Endothelial cell of umbilical vein (primary cell): ENCODE data around the gene SMCO2. TPM values are rescaled to one million over a fixed set of nuclear protein-coding genes. Genes with fewer than 3 reads are reported as not detected.

Source experiments
- BruUV-seq: library from RNA; stranded (reverse); fragments of 400-500 nt; replicated peaks from 2 replicates; lab custom pipeline; 2021; lab: Mats Ljungman, UMichigan
- CTCF ChIA-PET: fragments of 300-600, 350-600 bp; sonication (Branson Sonifier 250); formaldehyde crosslinking; loops from one replicate; lab custom pipeline; 2021; ENCODE audit warnings: antibody characterized with exemption, inconsistent platforms; lab: Charles Lee
- POLR2A ChIA-PET: fragments of 300-600, 350-600 bp; sonication (Branson Sonifier 250); formaldehyde crosslinking; loops from one replicate; lab custom pipeline; 2021; ENCODE audit warnings: antibody characterized with exemption, inconsistent platforms; lab: Charles Lee
- DNase-seq: peaks from one replicate; pipeline ENCODE4 v3.0.0-alpha.2; 2011; ENCODE audit warnings: low read depth, low spot score
- FAIRE-seq: peaks from 2 replicates; lab custom pipeline; 2011; peaks lifted over from hg19 to GRCh38; lab: Jason Lieb, UNC
- H2AFZ ChIP-seq: 2 replicates; pipeline ENCODE4 v1.6.0; 2012; ENCODE audit warnings: low read depth, low read length, control low read depth, inconsistent platforms
- H3K27ac ChIP-seq: 2 replicates; pipeline ENCODE4 v1.5.1; 2011; ENCODE audit warnings: low read depth, mild to moderate bottlenecking, control low read depth, low read length, moderate library complexity; ENCODE audit not compliant: insufficient read depth
- H3K27me3 ChIP-seq, 2 experiments: 2 replicates each; pipeline versions ENCODE4 v1.6.0 to v1.6.1; 2011; ENCODE audit warnings: low read length in 2 of 2, mixed read lengths in 1 of 2; ENCODE audit not compliant: control insufficient read depth in 2 of 2, insufficient read depth in 2 of 2
- H3K36me3 ChIP-seq, 2 experiments: 2 replicates in 1 of 2; 3 replicates in 1 of 2; pipeline ENCODE4 v1.5.1; 2011; ENCODE audit warnings: low read length in 2 of 2, mild to moderate bottlenecking in 1 of 2, moderate library complexity in 1 of 2; ENCODE audit not compliant: control insufficient read depth in 2 of 2, insufficient read depth in 2 of 2; ENCODE audit errors: extremely low read depth in 1 of 2
- H3K4me1 ChIP-seq: 3 replicates; pipeline ENCODE4 v1.5.1; 2011; ENCODE audit warnings: mild to moderate bottlenecking, low read length; ENCODE audit not compliant: control insufficient read depth, insufficient read depth; ENCODE audit errors: extremely low read depth
- H3K4me2 ChIP-seq: 2 replicates; pipeline ENCODE4 v1.6.1; 2011; ENCODE audit warnings: low read length, control low read depth, mixed read lengths; ENCODE audit not compliant: insufficient read depth
- H3K4me3 ChIP-seq, 3 experiments: fragments of 200-600 bp in 1 of 3; sonication (generic), shearing (Covaris generic) in 1 of 3; replicated peaks in 1 of 3; 2 replicates each; pipeline ENCODE4 v1.5.1; 2011 to 2016; ENCODE audit warnings: control low read depth in 3 of 3, low read length in 3 of 3, mild to moderate bottlenecking in 2 of 3, inconsistent platforms in 1 of 3, low read depth in 1 of 3, moderate library complexity in 1 of 3; ENCODE audit not compliant: insufficient read depth in 1 of 3
- H3K79me2 ChIP-seq: 2 replicates; pipeline ENCODE4 v1.6.0; 2012; ENCODE audit warnings: low read length, inconsistent platforms; ENCODE audit not compliant: control insufficient read depth, insufficient read depth
- H3K9ac ChIP-seq: replicated peaks from 2 replicates; pipeline ENCODE3; 2011; ENCODE audit warnings: low read length, control low read depth; ENCODE audit not compliant: insufficient read depth; ENCODE audit errors: extremely low read depth
- H3K9me1 ChIP-seq: replicated peaks from 3 replicates; pipeline ENCODE4 v1.6.0; 2011; ENCODE audit warnings: mild to moderate bottlenecking, low read length; ENCODE audit not compliant: control insufficient read depth, insufficient read depth; ENCODE audit errors: extremely low read depth
- H3K9me3 ChIP-seq: replicated peaks from 2 replicates; pipeline ENCODE4 v1.5.1; 2012; ENCODE audit warnings: low read length, inconsistent platforms; ENCODE audit not compliant: control insufficient read depth, insufficient read depth
- H4K20me1 ChIP-seq: replicated peaks from 2 replicates; pipeline ENCODE3; 2011; ENCODE audit warnings: mild to moderate bottlenecking, low read length; ENCODE audit not compliant: control insufficient read depth, insufficient read depth; ENCODE audit errors: extremely low read depth
- EZH2 ChIP-seq: IDR thresholded peaks from 2 replicates; pipeline ENCODE4 v1.6.1; 2012; ENCODE audit warnings: borderline replicate concordance, low read depth, mild to moderate bottlenecking, moderate library complexity, low read length, inconsistent platforms; ENCODE audit not compliant: severe bottlenecking
- FOS ChIP-seq: IDR thresholded peaks from 2 replicates; pipeline ENCODE4 v1.6.1; 2011; ENCODE audit warnings: mild to moderate bottlenecking, low read length, moderate library complexity, borderline replicate concordance; ENCODE audit not compliant: insufficient read depth
- GATA2 ChIP-seq: IDR thresholded peaks from 2 replicates; pipeline ENCODE4 v1.7.0; 2011; ENCODE audit warnings: low read depth, mild to moderate bottlenecking, moderate library complexity, mixed read lengths, low read length; ENCODE audit not compliant: insufficient read length, insufficient read depth
- JUN ChIP-seq: IDR thresholded peaks from 2 replicates; pipeline ENCODE4 v1.6.1; 2011; ENCODE audit warnings: borderline replicate concordance, low read depth; ENCODE audit not compliant: insufficient read length, insufficient read depth
- MYC ChIP-seq: IDR thresholded peaks from one replicate; pipeline ENCODE4 v1.6.1; 2011; ENCODE audit warnings: mild to moderate bottlenecking, low read depth, low read length
- POLR2A ChIP-seq: IDR thresholded peaks from 2 replicates; pipeline ENCODE4 v1.6.1; 2012; ENCODE audit warnings: low read depth, mild to moderate bottlenecking, control low read depth, low read length
- POLR2AphosphoS5 ChIP-seq: IDR thresholded peaks from 2 replicates; pipeline ENCODE4 v1.6.1; 2012; ENCODE audit warnings: low read depth, mild to moderate bottlenecking, control low read depth, low read length, moderate library complexity; ENCODE audit not compliant: insufficient read depth
- dilution Hi-C: fragments of 300-500 bp; cut with MboI; formaldehyde crosslinking; loops from one replicate; pipeline ENCODE4 v1.15.0; 2019; ENCODE audit warnings: low sequenced_read_pairs; ENCODE audit not compliant: extremely low pct_ligation_motif_present
- intact Hi-C: fragments of 100-400 bp; cut with micrococcal nuclease; formaldehyde crosslinking; loops from one replicate; pipeline ENCODE4 v1.10.0; 2022
- polyA plus RNA-seq, 4 experiments: library from polyadenylated mRNA; depleted of rRNA in 3 of 4; stranded (reverse) in 3 of 4; unstranded in 1 of 4; fragments of >200 nt; gene quantifications; 2 replicates each; pipeline versions ENCODE4 v1.2.1 to v1.2.3, GENCODE V29; 2011 to 2012; ENCODE audit warnings: missing spikeins in 1 of 4
- total RNA-seq: library from RNA; stranded (reverse); gene quantifications from 2 replicates; pipeline ENCODE4 v1.2.3, GENCODE V29; 2021
- TF ChIP-seq, protein P1 (sequence below), 2 donors: IDR thresholded peaks; 1 replicate in 1 of 2; 2 replicates in 1 of 2; pipeline ENCODE4 v1.5.1; 2011; ENCODE audit warnings: low read length in 2 of 2, mild to moderate bottlenecking in 2 of 2, moderate library complexity in 2 of 2, control low read depth in 1 of 2, inconsistent platforms in 1 of 2, low read depth in 1 of 2; ENCODE audit not compliant: insufficient read depth in 1 of 2; ENCODE audit errors: extremely low read depth in 1 of 2
- TF ChIP-seq, protein P2 (sequence below): IDR thresholded peaks from 2 replicates; pipeline ENCODE4 v1.6.1; 2011; ENCODE audit not compliant: insufficient read depth, insufficient read length

Gene SMCO2
- total and polyA plus RNA-seq, 2 donors (not counting 3 experiments of a cell fraction or from before 2014, with no cell fraction given) = 0.33 to 0.49 TPM

DNA sequence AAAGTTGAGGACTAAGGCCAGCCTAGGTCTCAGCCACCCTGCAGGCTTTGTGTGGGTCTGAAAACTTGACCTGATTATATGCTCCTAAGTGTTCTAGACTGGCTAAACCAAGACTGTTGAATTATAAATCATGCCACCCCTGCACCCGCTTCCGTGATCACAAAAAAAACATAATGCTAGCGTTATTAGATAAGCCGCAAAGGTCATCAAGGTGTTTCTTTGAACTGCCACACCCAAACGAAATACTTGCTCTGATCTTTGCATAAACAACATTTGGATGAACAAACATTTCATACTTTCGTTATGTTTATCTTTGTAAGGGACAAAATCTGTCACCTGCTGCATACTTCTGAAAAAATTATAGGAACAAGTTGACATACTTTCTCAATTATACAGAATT lies 2.5 kb downstream of the SMCO2 start:
- Histone ChIP-seq H3K4me3 (no peak overlapping the region), H3K27me3 (no peaks in the 10 kb centered on the region), H4K20me1 (no peaks in the 10 kb centered on the region), H3K27ac (no peak overlapping the region), H3K9ac (no peak overlapping the region), H3K9me3 (no peaks in the 10 kb centered on the region), H3K36me3 (no peaks in the 10 kb centered on the region), H3K4me2 (no peak overlapping the region), H3K79me2 (no peaks in the 10 kb centered on the region), H2AFZ (no peak overlapping the region), H3K9me1 (no peaks in the 10 kb centered on the region), H3K4me1 (no peaks in the 10 kb centered on the region)
- dilution Hi-C loops (no loop called here), intact Hi-C loops (no loop called here)
- POLR2A ChIA-PET = no interaction called here
- DNase-seq = no peak
- TF ChIP-seq POLR2AphosphoS5 = no peak
- TF ChIP-seq POLR2A = no peak
- no peak for TF ChIP-seq JUN
- no peak for TF ChIP-seq MYC
- no peak for TF ChIP-seq FOS
- TF ChIP-seq EZH2 = no peak
- TF ChIP-seq, protein P1, sequence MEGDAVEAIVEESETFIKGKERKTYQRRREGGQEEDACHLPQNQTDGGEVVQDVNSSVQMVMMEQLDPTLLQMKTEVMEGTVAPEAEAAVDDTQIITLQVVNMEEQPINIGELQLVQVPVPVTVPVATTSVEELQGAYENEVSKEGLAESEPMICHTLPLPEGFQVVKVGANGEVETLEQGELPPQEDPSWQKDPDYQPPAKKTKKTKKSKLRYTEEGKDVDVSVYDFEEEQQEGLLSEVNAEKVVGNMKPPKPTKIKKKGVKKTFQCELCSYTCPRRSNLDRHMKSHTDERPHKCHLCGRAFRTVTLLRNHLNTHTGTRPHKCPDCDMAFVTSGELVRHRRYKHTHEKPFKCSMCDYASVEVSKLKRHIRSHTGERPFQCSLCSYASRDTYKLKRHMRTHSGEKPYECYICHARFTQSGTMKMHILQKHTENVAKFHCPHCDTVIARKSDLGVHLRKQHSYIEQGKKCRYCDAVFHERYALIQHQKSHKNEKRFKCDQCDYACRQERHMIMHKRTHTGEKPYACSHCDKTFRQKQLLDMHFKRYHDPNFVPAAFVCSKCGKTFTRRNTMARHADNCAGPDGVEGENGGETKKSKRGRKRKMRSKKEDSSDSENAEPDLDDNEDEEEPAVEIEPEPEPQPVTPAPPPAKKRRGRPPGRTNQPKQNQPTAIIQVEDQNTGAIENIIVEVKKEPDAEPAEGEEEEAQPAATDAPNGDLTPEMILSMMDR (IDR thresholded peaks at IDR 0.05; ENCODE audit: extremely low read depth in 1 of 2, insufficient read depth in 1 of 2, low read depth in 1 of 2, low read length in 2 of 2) = no peak
- no peak for TF ChIP-seq GATA2
- TF ChIP-seq, protein P2, sequence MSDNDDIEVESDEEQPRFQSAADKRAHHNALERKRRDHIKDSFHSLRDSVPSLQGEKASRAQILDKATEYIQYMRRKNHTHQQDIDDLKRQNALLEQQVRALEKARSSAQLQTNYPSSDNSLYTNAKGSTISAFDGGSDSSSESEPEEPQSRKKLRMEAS = no peak
- CTCF ChIA-PET = interaction anchor here (4.9 kb wide), 1 partner anchor 14 kb away, joined by 27 read pairs; no protein-coding TSS in a partner anchor
- BruUV-seq = no TSS peak
- FAIRE-seq = no peak
